GM20000 (cell line): ENCODE measurements around the gene TPT1.
A peak's percentile ranks its signal among the peaks of the same experiment; 100 is the strongest.

Experiments
- DNase-seq: peaks from one replicate; pipeline ENCODE4 v3.0.0; 2012; ENCODE audit warnings: low spot score
- TF ChIP-seq, protein P1 (sequence below): IDR thresholded peaks from 2 replicates; pipeline ENCODE4 v1.5.1; 2012; ENCODE audit warnings: mild to moderate bottlenecking, control low read depth; ENCODE audit errors: extremely low read depth, missing control alignments

Gene TPT1

DNA sequence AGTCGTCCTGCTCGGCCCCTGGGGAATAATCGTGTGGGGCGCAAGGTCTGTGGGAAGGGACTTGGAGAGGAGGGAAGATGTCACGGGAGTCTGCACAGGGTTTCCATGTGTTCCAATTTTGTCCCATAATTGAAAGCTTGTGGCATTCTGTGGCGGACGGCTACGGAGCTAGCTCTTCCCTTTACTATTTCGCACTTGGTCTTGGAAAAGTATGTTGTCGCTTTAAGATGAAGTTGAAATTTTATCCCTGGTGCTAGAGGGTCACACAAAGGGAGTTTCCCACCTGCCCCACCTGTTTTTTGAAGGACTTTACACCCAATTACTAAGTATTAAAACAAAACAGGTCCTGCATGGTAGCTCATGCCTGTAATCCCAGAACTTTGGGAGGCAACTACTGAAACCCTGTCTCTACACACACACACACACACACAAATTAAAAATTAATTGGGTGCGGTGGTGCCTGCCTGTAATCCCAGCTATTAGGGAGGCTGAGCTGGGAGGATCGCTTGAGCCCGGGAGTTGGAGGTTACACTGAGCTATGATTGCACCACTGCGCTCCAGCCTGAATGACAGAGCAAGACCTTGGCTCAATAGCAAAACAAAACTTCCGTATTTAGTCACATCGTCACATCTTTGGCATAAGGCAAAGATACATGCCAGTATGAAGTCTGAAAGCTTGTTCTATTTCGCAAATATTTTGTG lies 967 bp upstream of the TPT1 start:
- TF ChIP-seq, protein P1, sequence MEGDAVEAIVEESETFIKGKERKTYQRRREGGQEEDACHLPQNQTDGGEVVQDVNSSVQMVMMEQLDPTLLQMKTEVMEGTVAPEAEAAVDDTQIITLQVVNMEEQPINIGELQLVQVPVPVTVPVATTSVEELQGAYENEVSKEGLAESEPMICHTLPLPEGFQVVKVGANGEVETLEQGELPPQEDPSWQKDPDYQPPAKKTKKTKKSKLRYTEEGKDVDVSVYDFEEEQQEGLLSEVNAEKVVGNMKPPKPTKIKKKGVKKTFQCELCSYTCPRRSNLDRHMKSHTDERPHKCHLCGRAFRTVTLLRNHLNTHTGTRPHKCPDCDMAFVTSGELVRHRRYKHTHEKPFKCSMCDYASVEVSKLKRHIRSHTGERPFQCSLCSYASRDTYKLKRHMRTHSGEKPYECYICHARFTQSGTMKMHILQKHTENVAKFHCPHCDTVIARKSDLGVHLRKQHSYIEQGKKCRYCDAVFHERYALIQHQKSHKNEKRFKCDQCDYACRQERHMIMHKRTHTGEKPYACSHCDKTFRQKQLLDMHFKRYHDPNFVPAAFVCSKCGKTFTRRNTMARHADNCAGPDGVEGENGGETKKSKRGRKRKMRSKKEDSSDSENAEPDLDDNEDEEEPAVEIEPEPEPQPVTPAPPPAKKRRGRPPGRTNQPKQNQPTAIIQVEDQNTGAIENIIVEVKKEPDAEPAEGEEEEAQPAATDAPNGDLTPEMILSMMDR = no peak
- DNase-seq = no peak

DNA sequence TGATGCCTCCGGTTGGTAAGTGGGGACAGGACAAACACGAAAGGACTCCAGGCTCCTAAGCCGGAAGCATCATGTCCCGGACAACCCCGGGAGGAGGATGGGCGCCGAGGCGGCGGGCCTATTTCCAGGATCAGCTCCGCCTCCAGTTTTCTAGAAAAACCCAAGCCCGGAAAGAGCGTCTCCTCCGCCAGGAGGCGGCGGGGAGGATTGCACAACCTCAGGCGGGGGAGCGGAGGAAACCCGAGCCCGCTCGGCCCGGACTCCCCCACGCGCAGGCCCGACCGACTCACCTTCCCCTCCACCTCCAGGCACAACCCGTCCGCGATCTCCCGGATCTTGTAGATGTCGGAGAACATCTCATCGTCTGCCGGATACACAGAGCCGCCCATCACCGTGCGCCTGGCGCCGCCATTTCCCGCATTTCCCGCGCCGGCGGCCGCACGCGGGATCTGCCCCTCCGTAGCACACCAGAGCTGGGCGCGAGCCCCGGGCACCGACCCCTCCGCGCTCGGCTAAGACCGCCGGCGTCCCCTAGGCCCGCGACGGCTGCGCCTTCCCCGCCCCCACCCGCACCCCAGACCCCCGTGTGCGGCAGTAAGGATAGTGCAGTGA lies 455 bp downstream of the TPT1 start:
- TF ChIP-seq, protein P1 = peak; percentile 22
- peak; percentile 68 for DNase-seq

DNA sequence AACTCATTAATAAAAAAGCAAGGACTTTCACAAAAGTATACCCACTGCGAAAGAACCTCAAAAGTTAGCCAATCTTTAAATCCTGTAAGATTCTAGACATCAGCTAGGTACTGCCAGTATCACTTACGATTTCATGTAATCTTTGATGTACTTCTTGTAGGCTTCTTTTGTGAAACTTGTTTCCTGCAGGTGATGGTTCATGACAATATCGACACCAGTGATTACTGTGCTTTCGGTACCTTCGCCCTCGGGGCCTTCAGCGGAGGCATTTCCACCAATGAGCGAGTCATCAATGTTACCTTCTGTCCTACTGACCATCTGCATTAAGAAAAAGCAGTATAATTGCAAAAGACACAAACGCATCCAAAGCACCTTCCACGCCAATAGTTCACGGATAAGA lies 1.1 kb downstream of the TPT1 start:
- no peak for DNase-seq
- TF ChIP-seq, protein P1 = no peak

DNA sequence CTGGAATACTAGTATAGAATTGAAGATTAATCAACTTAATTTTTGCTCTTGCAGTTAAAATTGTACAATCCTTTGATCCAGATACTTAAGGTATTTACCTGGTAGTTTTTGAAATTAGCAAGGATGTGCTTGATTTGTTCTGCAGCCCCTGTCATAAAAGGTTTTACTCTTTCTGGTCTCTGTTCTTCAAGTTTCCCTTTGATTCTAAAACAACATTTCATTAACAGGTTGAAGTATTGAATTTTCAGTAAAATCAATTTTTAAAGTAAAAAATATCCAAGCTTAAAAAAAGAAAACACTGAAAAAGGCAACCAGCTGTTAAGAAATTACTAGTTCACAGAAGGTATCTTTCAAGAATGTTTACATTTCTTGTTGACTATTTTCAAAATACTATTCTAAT lies 1.6 kb downstream of the TPT1 start:
- TF ChIP-seq, protein P1 = no peak
- no peak for DNase-seq

DNA sequence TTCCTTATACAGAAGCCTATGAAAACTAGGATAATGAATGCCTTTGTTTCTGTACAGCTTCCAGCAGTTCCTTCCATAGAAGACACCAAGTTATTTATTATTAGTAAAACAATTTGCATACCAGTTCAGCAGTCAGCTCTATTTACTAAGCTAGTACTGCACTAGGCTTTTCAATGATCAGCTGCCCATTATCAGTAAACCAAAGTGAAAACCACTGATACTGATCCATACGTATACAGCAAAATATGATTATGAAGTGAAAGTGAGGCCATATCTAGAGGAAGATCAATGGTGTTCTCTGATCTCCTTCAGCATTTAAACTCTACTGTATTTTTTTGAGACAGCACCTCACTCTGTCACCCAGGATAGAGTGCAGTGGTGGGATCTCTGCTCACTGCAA lies 3.2 kb downstream of the TPT1 start:
- TF ChIP-seq, protein P1 = no peak
- DNase-seq = no peak

DNA sequence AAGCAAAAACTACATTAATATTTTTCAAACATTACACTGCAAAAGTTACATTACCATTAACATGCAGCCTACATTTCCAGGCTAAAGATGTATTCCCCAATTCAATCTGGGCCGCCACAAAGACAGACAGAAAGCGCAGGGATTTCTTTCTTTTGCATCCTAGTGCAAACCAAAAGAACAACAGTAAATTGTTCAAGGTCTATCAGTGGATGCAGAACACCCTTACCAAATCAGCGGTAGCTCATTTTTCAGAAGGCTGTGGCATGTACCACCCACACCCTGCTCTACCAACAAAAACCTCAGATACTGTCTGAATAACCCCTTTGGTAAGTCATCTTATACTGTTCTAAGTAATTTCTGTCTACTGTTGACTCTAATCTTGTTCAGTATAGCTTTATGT lies 3.6 kb downstream of the TPT1 start:
- DNase-seq = no peak
- TF ChIP-seq, protein P1 = no peak

DNA sequence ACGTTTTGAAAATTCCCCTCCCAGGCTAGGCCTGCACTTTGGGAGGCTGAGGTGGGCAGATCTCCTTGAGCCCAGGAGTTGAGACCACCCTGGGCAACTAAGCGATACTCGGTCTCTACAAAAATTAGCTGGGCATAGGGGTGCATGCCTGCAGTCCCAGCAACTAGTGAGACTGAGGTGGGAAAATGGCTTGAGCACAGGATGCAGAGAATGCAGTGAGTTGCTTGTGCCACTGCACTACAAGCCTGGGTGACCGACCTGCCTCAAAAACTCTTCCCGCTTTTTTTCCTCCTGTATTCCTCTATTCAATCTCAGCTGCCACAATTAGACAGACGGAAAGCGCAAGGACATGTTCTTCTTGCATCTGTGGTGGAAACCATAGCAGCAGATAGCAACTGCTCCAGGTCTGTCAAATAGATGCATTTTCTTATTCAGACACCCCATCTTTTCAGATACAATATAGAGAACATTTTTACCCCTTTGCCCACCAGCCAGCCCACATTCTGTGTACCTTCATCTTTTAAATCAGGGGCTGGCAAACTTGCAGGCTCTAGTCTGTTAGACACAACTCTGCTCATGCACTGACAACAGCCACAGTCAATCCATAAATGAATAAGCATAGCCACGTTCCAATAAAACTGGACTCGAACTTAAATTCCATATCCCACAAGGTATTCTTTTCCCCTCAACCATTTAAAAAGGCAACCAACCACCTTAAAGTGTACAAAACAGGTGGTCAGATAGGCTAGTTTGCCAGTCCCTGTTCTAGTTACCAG lies 4.8 kb downstream of the TPT1 start:
- TF ChIP-seq, protein P1 = no peak
- DNase-seq = no peak
